ENCODE results near the gene SMIM35. TPM values are rescaled to one million over a fixed set of nuclear protein-coding genes. Genes with fewer than 3 reads are reported as not detected.

Gene SMIM35
- total and polyA plus RNA-seq, 2 donors (not counting 3 experiments of a cell fraction or from before 2014, with no cell fraction given): not detected

GRCh38 chr11:118016104-118016503, 70.7 kb downstream of the SMIM35 start:
- no TSS peak for BruUV-seq (replicated peaks)
- Histone ChIP-seq H2AFZ (ENCODE audit: low read depth, low read length) (no peak overlapping the region), H3K4me1 (ENCODE audit: control insufficient read depth, extremely low read depth, insufficient read depth, low read length) (no peaks in the 10 kb centered on the region), H3K9me1 (replicated peaks; ENCODE audit: control insufficient read depth, extremely low read depth, insufficient read depth, low read length) (no peaks in the 10 kb centered on the region), H3K36me3 (ENCODE audit: control insufficient read depth in 2 of 2, extremely low read depth in 1 of 2, insufficient read depth in 2 of 2, low read length in 2 of 2) (no peaks in the 10 kb centered on the region), H3K4me2 (ENCODE audit: insufficient read depth, low read length) (no peak overlapping the region), H3K9me3 (replicated peaks; ENCODE audit: control insufficient read depth, insufficient read depth, low read length) (no peaks in the 10 kb centered on the region), H3K79me2 (ENCODE audit: control insufficient read depth, insufficient read depth, low read length) (no peaks in the 10 kb centered on the region), H3K4me3 (replicated peaks in 1 of 3; ENCODE audit: insufficient read depth in 1 of 3, low read depth in 1 of 3, low read length in 3 of 3) (no peak overlapping the region), H4K20me1 (replicated peaks; ENCODE audit: control insufficient read depth, extremely low read depth, insufficient read depth, low read length) (no peaks in the 10 kb centered on the region), H3K9ac (replicated peaks; ENCODE audit: extremely low read depth, insufficient read depth, low read length) (no peak overlapping the region), H3K27ac (ENCODE audit: insufficient read depth, low read depth, low read length) (no peak overlapping the region), H3K27me3 (ENCODE audit: control insufficient read depth in 2 of 2, insufficient read depth in 2 of 2, low read length in 2 of 2) (no peaks in the 10 kb centered on the region)
- TF ChIP-seq MYC (IDR thresholded peaks at IDR 0.05; ENCODE audit: low read depth, low read length) (no peak), POLR2AphosphoS5 (IDR thresholded peaks at IDR 0.05; ENCODE audit: insufficient read depth, low read depth, low read length) (no peak), CTCF (IDR thresholded peaks at IDR 0.05; ENCODE audit: extremely low read depth in 1 of 2, insufficient read depth in 1 of 2, low read depth in 1 of 2, low read length in 2 of 2) (no peak), GATA2 (IDR thresholded peaks at IDR 0.05; ENCODE audit: insufficient read depth, insufficient read length, low read depth, low read length) (no peak), FOS (IDR thresholded peaks at IDR 0.05; ENCODE audit: borderline replicate concordance, insufficient read depth, low read length) (no peak), JUN (IDR thresholded peaks at IDR 0.05; ENCODE audit: borderline replicate concordance, insufficient read depth, insufficient read length, low read depth) (no peak), POLR2A (IDR thresholded peaks at IDR 0.05; ENCODE audit: low read depth, low read length) (no peak), MAX (IDR thresholded peaks at IDR 0.05; ENCODE audit: insufficient read depth, insufficient read length) (no peak), EZH2 (IDR thresholded peaks at IDR 0.05; ENCODE audit: borderline replicate concordance, low read depth, low read length, severe bottlenecking) (no peak)
- DNase-seq (ENCODE audit: low read depth, low spot score) (no peak), FAIRE-seq (no peak)
- intact Hi-C loops (cut with micrococcal nuclease) (no loop called here), dilution Hi-C loops (cut with MboI; ENCODE audit: extremely low pct_ligation_motif_present, low sequenced_read_pairs) (no loop called here)
- ChIA-PET POLR2A (no interaction called here), CTCF (interaction anchor here (0.9 to 1.9 kb wide), 2 partner anchors 11 to 14 kb away, joined by 3 to 9 read pairs; no protein-coding TSS in a partner anchor)

Data from endothelial cell of umbilical vein (primary cell).